Lung microvascular endothelial cell (primary cell): Measurements from ENCODE around the gene DIS3L2. TPM values are rescaled to one million over a fixed set of nuclear protein-coding genes. Genes with fewer than 3 reads are reported as not detected.
"Not testable (repeated sequence)": the region's sequence is repeated elsewhere in the genome, so short reads cannot be mapped to it uniquely, and the experiment has no call there.

ENCODE experiments used
- DNase-seq, 2 donors: peaks; one replicate each; pipeline versions ENCODE4 v3.0.0 to v3.0.0-alpha.2; 2010; ENCODE audit warnings: low read depth in 2 of 2
- total RNA-seq: library from RNA; depleted of rRNA; stranded (reverse); fragments of >200 nt; gene quantifications from 2 replicates; pipeline ENCODE4 v1.2.1, GENCODE V29; 2014

DIS3L2 gene
- total RNA-seq, 1 donor from 2014 or later = 14.1 TPM

- DNase-seq = peak; percentile 46 to 58
These were observed 404.3 kb downstream of the DIS3L2 start for GRCh38 chr2:232365621-232366321.

GRCh38 chr2:232366461-232366860 is 404.9 kb downstream of the DIS3L2 start:
- not testable (repeated sequence) for DNase-seq

GRCh38 chr2:232367016-232367415 is 405.5 kb downstream of the DIS3L2 start:
- no peak for DNase-seq

- DNase-seq = peak in 1 of 2 donors; percentile 40
These were observed 406.2 kb downstream of the DIS3L2 start for GRCh38 chr2:232367591-232368233.

- DNase-seq = no peak
These were observed 406.8 kb downstream of the DIS3L2 start for GRCh38 chr2:232368311-232368731.

- DNase-seq = no peak
These were observed 407.8 kb downstream of the DIS3L2 start for GRCh38 chr2:232369126-232369951.

- not testable (repeated sequence) for DNase-seq
These were observed 408.5 kb downstream of the DIS3L2 start for GRCh38 chr2:232370007-232370406.

GRCh38 chr2:232372231-232373208 is 411.0 kb downstream of the DIS3L2 start:
- no peak for DNase-seq

- no peak for DNase-seq
These were observed 412.8 kb downstream of the DIS3L2 start for GRCh38 chr2:232374356-232374755.

- no peak for DNase-seq
These were observed 413.7 kb downstream of the DIS3L2 start for GRCh38 chr2:232375164-232375563.

- DNase-seq = no peak
These were observed 414.7 kb downstream of the DIS3L2 start for GRCh38 chr2:232376260-232376659.

GRCh38 chr2:232376713-232377112 is 415.2 kb downstream of the DIS3L2 start:
- no peak for DNase-seq

- DNase-seq = no peak
These were observed 415.8 kb downstream of the DIS3L2 start for GRCh38 chr2:232377319-232377718.

GRCh38 chr2:232377841-232378734 is 416.6 kb downstream of the DIS3L2 start:
- DNase-seq = no peak

GRCh38 chr2:232378735-232379151 is 417.2 kb downstream of the DIS3L2 start, which contains the start of gene ALPP:
Gene ALPP, plus strand, starts transcription at chr2:232378751. Its CDS starts 52 bp downstream, at chr2:232378803.
- DNase-seq = not testable (repeated sequence)

GRCh38 chr2:232379610-232380590 is 418.4 kb downstream of the DIS3L2 start:
- not testable (repeated sequence) for DNase-seq

- not testable (repeated sequence) for DNase-seq
These were observed 419.9 kb downstream of the DIS3L2 start for GRCh38 chr2:232381204-232382031.
